Right cardiac atrium (tissue), 5 donors: ENCODE results near the gene MCM7. TPM values are rescaled to one million over a fixed set of nuclear protein-coding genes. Genes with fewer than 3 reads are reported as not detected.
A peak's percentile ranks its signal among the peaks of the same experiment; 100 is the strongest.

ENCODE experiments used
- ATAC-seq, 2 donors: fragments of 200-7000 bp; cut with Tn5 transposase; one replicate each; pipeline versions ENCODE4 v1.8.0 to v1.9.1; 2020; ENCODE audit warnings: moderate library complexity in 2 of 2, mild to moderate bottlenecking in 1 of 2
- DNase-seq, 3 donors: peaks; one replicate each; pipeline ENCODE4 v3.0.0-alpha.2; 2020
- H3K27ac ChIP-seq: one replicate; pipeline ENCODE4 v1.5.1; 2013; ENCODE audit warnings: mild to moderate bottlenecking, low read length, control low read depth, moderate library complexity
- H3K27me3 ChIP-seq: one replicate; pipeline ENCODE4 v1.6.1; 2013; ENCODE audit not compliant: control insufficient read depth, insufficient read depth
- H3K4me1 ChIP-seq: one replicate; pipeline ENCODE4 v1.6.1; 2013; ENCODE audit warnings: low read length; ENCODE audit not compliant: control insufficient read depth, insufficient read depth
- H3K4me3 ChIP-seq: one replicate; pipeline ENCODE4 v1.5.1; 2013; ENCODE audit warnings: low read length, control low read depth
- H3K9me3 ChIP-seq: one replicate; pipeline ENCODE4 v1.6.1; 2013; ENCODE audit warnings: low read length; ENCODE audit not compliant: control insufficient read depth
- WGBS: extraction: QIAGEN DNeasy Blood & Tissue Kit; methylation state at CpG from one replicate; pipeline ENCODE4 v1.1.7; 2013; 5-methylcytosine and 5-hydroxymethylcytosine counted together
- intact Hi-C, 4 donors: fragments of 100-400 bp; cut with DNase I; formaldehyde crosslinking; loops; one replicate each; pipeline versions ENCODE4 v1.11.0 to v1.14.0; 2022 to 2023
- polyA plus RNA-seq: library from polyadenylated mRNA; stranded (reverse); fragments of 200-250 nt; gene quantifications from one replicate; pipeline ENCODE4 v1.2.3, GENCODE V29; 2013
- total RNA-seq, 4 donors: library from RNA; stranded (reverse); fragmentation: NEBNext Ultra II Directional; extraction: Animal tissue kit (Norgen Biotek cat#: 25700); gene quantifications; one replicate each; pipeline ENCODE4 v1.2.1, GENCODE V29; 2021
- donor health status: healthy with polysubstance abuse.
- donor health status: DM: no; HTN: yes; CAD: no.
- donor health status: DM: no; HTN: no; CAD: no.
- donor health status: DM: no; HTN: yes; CAD: no; lungs with severe emphysema.
- donor health status: DM: yes; HTN: yes; CAD: no.

MCM7 gene
- total and polyA plus RNA-seq, 5 donors = 14.2 to 26.9 (median 20.0) TPM

DNA sequence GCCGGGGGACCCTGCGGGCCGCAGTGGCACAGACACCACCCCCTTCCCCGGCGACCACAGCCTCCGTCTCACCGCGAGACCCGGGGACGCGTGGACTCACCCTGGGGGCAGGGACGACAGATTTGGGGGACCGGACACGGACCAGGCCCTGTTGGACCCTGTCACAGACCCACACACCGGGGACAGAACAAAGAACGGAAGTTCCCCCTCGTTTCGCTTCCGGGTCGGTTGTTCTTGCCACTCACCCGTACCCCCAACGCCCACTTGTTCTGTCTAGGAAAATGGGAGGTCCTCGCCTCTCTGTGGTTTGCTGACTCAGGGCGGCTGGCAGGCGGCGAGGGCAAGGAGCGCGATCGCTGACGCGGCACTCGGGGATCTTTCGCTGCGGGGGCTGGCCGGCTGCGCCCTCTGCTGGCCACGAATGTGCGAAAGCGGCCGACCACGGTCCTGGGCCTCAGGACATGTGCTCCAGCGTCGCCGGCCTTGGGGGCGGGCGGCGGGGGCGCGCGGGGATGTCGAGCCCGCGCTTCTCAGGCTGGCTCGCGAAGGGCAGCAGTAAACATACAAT, 19.6 kb downstream of the MCM7 start, which contains the start of gene ZNF3:
TSS of gene ZNF3 (minus strand) at position 189 of the 568 bp plus-strand sequence. CDS start 4,366 bp downstream, outside the sequence.
- Histone ChIP-seq H3K9me3 (no peaks in the 10 kb centered on the region), H3K27ac (peak within 1 kb of the TSS; percentile 60), H3K4me1 (peaks cover 3% of the 10 kb centered on the region), H3K27me3 (no peaks in the 10 kb centered on the region), H3K4me3 (peak within 1 kb of the TSS; percentile 76)
- ATAC-seq (peak; percentile 95 to 97), DNase-seq (peak; percentile 98 to 99 (median 99))
- intact Hi-C loops = loop anchor here in 2 of 4 donors (10.0 kb wide), 1 partner anchor 87 kb away; no protein-coding TSS in a partner anchor
- under 1% methylated on average over 55 of the region's 55 CpGs for WGBS

- H3K27ac ChIP-seq = peak overlapping the region; percentile 60
- H3K4me1 ChIP-seq = peaks cover 3% of the 10 kb centered on the region
- under 1% methylated on average over 34 of the region's 34 CpGs for WGBS
- H3K27me3 ChIP-seq = no peaks in the 10 kb centered on the region
- H3K9me3 ChIP-seq = no peaks in the 10 kb centered on the region
- H3K4me3 ChIP-seq = peak overlapping the region; percentile 76
- DNase-seq (no peak), ATAC-seq (peak in 1 of 2 donors; percentile 44)
- intact Hi-C loops = loop anchor here in 2 of 4 donors (10.0 kb wide), 1 partner anchor 86 kb away; no protein-coding TSS in a partner anchor
These were observed 20.2 kb downstream of the MCM7 start for GRCh38 chr7:100080907-100081534.

- intact Hi-C loops = no loop called here
These were observed 22.1 kb downstream of the MCM7 start for GRCh38 chr7:100079024-100079560.

DNA sequence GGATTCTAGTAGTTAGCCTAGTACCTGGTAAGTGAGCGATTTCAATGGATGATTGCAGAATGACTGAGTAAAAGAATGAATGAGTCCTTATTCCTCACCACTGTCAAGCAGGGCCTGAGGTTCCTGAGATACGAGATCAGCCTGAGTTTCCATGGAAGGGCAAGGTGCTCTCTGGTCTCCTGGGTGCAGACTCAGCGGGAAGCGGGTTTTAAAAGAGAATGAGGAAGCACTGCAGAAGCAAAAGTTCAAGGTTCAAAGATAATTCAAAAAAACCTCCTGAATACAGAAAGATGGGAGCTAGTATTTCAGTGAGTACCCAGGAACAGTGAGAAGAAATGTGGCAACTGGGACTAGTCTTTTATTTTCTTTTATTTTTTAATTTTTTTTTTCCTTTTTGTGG, 24.0 kb downstream of the MCM7 start:
- 92% methylated on average over 4 of the region's 4 CpGs for WGBS
- DNase-seq (no peak), ATAC-seq (no peak)
- no peaks in the 10 kb centered on the region for H3K27me3 ChIP-seq
- H3K9me3 ChIP-seq = peaks cover 4% of the 10 kb centered on the region
- intact Hi-C loops = no loop called here
- H3K4me1 ChIP-seq = peaks cover 3% of the 10 kb centered on the region
- H3K4me3 ChIP-seq = no peak overlapping the region
- no peak overlapping the region for H3K27ac ChIP-seq

More at GRCh38 chr7:100079024-100079560, 22.1 kb downstream of the MCM7 start:
- H3K27me3 ChIP-seq = no peaks in the 10 kb centered on the region
- DNase-seq (no peak), ATAC-seq (no peak)
- H3K4me3 ChIP-seq = no peak overlapping the region
- no peak overlapping the region for H3K27ac ChIP-seq
- peaks cover 3% of the 10 kb centered on the region for H3K4me1 ChIP-seq
- no peaks in the 10 kb centered on the region for H3K9me3 ChIP-seq
- WGBS = 65% methylated on average over 7 of the region's 7 CpGs

DNA sequence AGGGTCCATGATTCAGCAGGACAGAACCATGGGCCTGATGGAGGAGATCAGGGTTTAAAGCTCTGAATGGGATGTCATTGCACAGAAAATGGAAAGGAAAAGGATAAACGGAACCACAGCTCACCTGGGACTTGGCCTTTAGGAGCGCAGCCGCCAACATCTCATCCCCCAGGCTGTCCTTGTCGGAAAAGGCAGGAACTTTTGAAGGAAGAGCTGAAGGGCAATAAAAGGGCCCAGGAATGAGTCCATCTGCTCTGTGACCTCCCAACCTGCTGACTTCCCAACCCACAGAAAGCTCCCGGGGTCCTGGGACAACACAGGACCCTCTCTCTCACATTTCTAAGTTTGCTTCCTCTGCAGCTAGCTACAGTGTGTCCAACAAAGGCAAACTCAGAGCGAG, 25.8 kb downstream of the MCM7 start:
- WGBS = 94% methylated on average over 6 of the region's 6 CpGs
- DNase-seq = no peak
- H3K9me3 ChIP-seq = peaks cover 19% of the 10 kb centered on the region
- H3K27ac ChIP-seq = no peak overlapping the region
- ATAC-seq = no peak
- no peak overlapping the region for H3K4me3 ChIP-seq
- no peaks in the 10 kb centered on the region for H3K27me3 ChIP-seq
- intact Hi-C loops = no loop called here
- peaks cover 3% of the 10 kb centered on the region for H3K4me1 ChIP-seq

DNA sequence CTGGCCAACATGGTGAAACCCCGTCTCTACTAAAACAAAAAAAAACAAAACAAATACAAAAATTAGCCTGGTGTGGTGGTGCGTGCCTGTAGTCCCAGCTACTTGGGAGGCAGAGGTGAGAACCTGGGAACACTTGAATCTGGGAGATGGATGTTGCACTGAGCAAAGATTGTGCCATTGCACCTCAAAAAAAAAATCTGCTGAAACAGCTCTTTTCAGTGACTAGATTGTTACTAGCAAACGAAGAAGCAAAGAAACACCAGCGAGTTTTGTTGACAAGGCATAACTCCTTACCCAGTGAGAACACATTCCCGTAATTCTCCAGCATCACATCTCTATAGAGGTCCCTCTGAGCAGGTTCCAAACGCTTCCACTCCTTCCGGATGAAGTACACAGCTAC, 26.4 kb downstream of the MCM7 start:
- ATAC-seq = no peak

DNA sequence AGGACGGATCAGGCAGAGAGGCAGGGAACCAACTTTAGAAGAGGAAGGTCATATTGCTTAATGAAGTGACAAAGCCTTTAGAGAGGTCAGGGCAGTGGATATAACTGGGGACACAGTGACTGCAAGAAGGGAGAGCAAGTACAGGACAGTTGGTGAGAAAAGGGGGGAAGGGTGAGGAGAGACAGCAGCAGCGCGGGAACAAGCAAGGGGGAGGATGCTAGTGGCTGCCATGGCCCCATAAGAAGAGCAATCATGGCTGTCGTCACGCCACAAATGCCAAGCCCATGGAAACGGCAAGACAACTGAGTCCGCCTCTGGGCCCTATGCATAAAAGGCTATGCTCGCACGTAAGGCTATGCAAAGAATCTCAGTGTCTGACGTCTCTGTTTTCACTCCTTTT, 28.7 kb downstream of the MCM7 start:
- WGBS = 97% methylated on average over 10 of the region's 10 CpGs
- Histone ChIP-seq H3K27ac (no peak overlapping the region), H3K27me3 (no peaks in the 10 kb centered on the region), H3K4me1 (no peaks in the 10 kb centered on the region), H3K9me3 (peaks cover 19% of the 10 kb centered on the region), H3K4me3 (no peak overlapping the region)
- DNase-seq = no peak
- intact Hi-C loops = no loop called here
- ATAC-seq = no peak

More for the DNA sequence above, 26.4 kb downstream of the MCM7 start:
- Histone ChIP-seq H3K9me3 (peaks cover 19% of the 10 kb centered on the region), H3K27ac (no peak overlapping the region), H3K4me1 (no peaks in the 10 kb centered on the region), H3K27me3 (no peaks in the 10 kb centered on the region), H3K4me3 (no peak overlapping the region)
- 95% methylated on average over 7 of the region's 7 CpGs for WGBS
- intact Hi-C loops = no loop called here
- DNase-seq = no peak

- 98% methylated on average over 11 of the region's 11 CpGs for WGBS
- H3K27me3 ChIP-seq = no peaks in the 10 kb centered on the region
- H3K27ac ChIP-seq = no peak overlapping the region
- DNase-seq (no peak), ATAC-seq (no peak)
- intact Hi-C loops = no loop called here
- no peaks in the 10 kb centered on the region for H3K4me1 ChIP-seq
- peaks cover 19% of the 10 kb centered on the region for H3K9me3 ChIP-seq
- H3K4me3 ChIP-seq = no peak overlapping the region
These were observed 30.0 kb downstream of the MCM7 start for GRCh38 chr7:100071018-100071723.

- WGBS = 96% methylated on average over 5 of the region's 5 CpGs
- Histone ChIP-seq H3K27me3 (no peaks in the 10 kb centered on the region), H3K4me1 (no peaks in the 10 kb centered on the region), H3K4me3 (no peak overlapping the region), H3K9me3 (peaks cover 19% of the 10 kb centered on the region), H3K27ac (no peak overlapping the region)
- DNase-seq (no peak), ATAC-seq (no peak)
- intact Hi-C loops = no loop called here
These were observed 31.2 kb downstream of the MCM7 start for GRCh38 chr7:100069991-100070390.

GRCh38 chr7:100066953-100067352, 34.2 kb downstream of the MCM7 start:
- intact Hi-C loops = no loop called here
- H3K27me3 ChIP-seq = no peaks in the 10 kb centered on the region
- no peak overlapping the region for H3K27ac ChIP-seq
- H3K9me3 ChIP-seq = peaks cover 13% of the 10 kb centered on the region
- DNase-seq = no peak
- no peak for ATAC-seq
- H3K4me3 ChIP-seq = no peak overlapping the region
- H3K4me1 ChIP-seq = no peaks in the 10 kb centered on the region
- WGBS = 74% methylated on average over 7 of the region's 7 CpGs
